ENCODE measurements around the gene HOXB9.
A peak's percentile ranks its signal among the peaks of the same experiment; 100 is the strongest.

Gene HOXB9

GRCh38 chr17:48626245-48627117 is at the start of gene HOXB9:
TSS of gene HOXB9 (minus strand) at chr17:48626358. CDS start at chr17:48626269, 89 bp downstream.
- DNase-seq (ENCODE audit: low spot score): peak; percentile 95

DNA sequence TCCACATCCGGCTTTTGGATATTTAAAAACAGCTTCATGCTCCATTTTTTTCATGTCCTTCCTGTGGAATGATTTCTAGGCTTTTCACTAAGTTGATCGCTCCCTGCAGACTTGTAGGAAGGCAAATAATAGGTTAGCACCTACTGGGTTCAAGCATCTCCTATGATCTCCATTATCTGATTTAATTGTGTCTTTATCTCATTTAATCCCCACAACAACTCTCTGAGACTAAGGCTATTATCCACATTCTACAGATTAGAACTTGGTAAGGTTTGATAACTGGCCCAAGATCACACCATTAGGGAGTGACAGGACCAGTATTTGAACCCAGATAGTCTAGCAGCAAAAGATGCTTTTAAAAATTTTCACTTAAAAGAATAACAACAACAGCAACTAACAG is 46.2 kb upstream of the HOXB9 start:
- DNase-seq (ENCODE audit: low spot score): no peak

GRCh38 chr17:48671697-48672171 is 45.6 kb upstream of the HOXB9 start:
- peak; percentile 69 for DNase-seq (ENCODE audit: low spot score)

- DNase-seq (ENCODE audit: low spot score): no peak
These were observed 37.2 kb upstream of the HOXB9 start for GRCh38 chr17:48663134-48663924.

DNA sequence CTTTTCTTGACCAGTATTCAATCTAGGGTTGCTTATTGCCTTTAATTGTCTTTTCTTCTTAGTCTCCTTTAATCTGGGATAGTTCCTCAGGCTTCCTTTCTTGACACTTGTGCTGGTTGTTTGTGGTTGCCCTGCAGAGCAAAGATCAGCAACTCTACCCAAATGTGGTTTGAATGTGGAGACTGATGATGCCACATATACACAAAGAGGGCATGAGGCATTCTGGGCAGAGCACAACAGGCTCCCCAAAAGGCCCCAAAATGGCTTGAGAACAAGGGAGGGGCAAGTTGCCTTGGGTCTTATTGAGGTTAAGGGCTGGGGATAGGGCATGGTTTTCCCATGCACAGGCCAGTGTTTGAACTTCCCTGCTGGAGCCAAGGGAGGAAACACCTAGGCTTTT is 29.8 kb upstream of the HOXB9 start:
- no peak for DNase-seq (ENCODE audit: low spot score)

- no peak for DNase-seq (ENCODE audit: low spot score)
These were observed 23.6 kb upstream of the HOXB9 start for GRCh38 chr17:48649741-48650140.

DNA sequence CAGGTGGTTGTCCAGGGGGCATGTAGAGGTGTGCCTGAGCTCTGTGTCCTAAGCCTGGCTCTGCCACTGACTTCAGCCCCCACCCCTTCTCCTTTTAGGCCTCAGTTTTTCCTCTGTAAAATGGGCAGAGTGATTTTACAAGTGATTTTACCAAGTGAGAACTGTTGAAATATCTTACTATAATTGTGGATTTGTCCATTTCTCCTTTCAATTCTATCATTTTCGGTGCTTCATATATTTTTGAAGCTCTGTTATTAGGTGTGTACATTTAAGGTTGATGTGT is 21.7 kb upstream of the HOXB9 start:
- DNase-seq (ENCODE audit: low spot score): no peak

- peak; percentile 27 for DNase-seq (ENCODE audit: low spot score)
These were observed 21.2 kb upstream of the HOXB9 start for GRCh38 chr17:48647103-48647962.

GRCh38 chr17:48646183-48647102 is 20.3 kb upstream of the HOXB9 start:
- peak; percentile 81 for DNase-seq (ENCODE audit: low spot score)

GRCh38 chr17:48645639-48646182 is 19.6 kb upstream of the HOXB9 start:
- DNase-seq (ENCODE audit: low spot score): no peak

DNA sequence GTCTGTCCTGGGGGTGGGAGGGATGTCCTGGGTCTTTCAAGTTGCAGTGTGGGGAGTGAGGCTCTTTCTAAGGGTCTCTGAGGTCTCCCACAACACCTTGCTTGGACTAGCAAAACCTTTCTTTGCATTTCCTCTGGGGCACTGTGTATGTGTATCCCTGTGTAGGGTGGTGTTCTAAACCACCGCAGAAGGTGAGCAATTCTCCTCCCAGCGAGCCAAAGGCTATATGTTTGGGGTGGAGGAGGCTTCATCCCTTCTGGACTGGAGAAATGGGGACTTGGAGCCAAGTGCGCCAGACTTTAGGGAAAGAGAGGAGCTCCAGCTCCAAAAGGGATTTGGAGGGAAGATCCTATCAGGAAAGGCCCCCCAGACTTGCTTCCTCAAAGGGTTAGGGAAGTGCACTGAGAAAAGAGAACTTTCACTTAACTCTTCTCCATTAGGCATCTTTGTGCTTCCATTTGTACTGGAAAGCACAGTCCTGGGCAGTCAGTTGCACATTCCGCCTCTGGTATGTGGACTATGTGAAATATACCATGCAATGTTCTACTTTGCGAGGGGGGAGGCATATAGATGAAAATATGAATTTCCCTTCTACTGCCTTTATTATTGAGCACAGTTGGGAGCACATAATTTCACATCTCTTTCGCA is 18.9 kb upstream of the HOXB9 start:
- DNase-seq (ENCODE audit: low spot score): no peak

- DNase-seq (ENCODE audit: low spot score): no peak
These were observed 18.0 kb upstream of the HOXB9 start for GRCh38 chr17:48644159-48644558.

- DNase-seq (ENCODE audit: low spot score): no peak
These were observed 17.5 kb upstream of the HOXB9 start for GRCh38 chr17:48643697-48644012.

DNA sequence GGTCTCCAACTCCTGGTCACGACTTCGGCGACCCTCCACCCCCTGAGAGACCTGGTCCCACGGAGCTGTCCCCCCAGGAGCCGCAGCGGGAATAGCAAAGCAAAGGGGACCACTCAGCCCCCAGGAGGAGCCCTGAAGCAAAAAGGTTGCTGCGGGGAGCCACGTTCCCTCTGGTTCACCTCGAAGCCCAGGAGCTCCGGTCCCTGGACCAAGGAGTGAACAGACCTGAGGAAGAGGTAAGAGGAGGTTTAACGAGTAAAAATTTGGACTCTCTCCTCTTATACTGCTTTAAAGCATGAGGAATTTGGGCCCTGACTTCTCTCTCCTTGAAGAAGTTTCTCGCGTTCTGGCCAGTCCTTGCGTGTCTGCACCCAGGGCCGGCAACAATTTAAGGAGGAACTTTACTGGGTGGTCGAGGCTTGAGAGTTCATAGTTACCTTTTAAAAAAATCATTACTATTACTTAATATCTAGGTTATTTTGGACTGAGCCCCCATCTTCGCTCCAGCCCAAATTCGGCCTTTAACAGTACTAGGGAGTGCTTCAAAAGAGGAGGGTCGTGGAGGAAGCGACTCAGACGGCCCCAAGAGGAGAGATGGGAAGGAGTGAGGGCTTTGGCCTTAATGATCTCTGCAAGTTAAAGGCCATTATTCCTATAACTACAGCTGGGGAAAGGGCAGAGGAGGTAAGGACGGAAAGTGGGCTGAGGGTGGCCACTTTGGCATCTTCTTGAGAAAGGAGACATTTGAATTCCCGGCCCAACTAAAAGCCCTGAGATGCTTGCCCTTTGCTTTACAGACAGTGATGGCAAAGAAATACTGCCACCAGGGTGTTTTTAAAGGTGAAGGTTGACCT is 16.9 kb upstream of the HOXB9 start:
- no peak for DNase-seq (ENCODE audit: low spot score)

GRCh38 chr17:48642059-48642842 is 16.1 kb upstream of the HOXB9 start:
- peak; percentile 41 for DNase-seq (ENCODE audit: low spot score)

GRCh38 chr17:48641541-48642058 is 15.4 kb upstream of the HOXB9 start:
- DNase-seq (ENCODE audit: low spot score): no peak

DNA sequence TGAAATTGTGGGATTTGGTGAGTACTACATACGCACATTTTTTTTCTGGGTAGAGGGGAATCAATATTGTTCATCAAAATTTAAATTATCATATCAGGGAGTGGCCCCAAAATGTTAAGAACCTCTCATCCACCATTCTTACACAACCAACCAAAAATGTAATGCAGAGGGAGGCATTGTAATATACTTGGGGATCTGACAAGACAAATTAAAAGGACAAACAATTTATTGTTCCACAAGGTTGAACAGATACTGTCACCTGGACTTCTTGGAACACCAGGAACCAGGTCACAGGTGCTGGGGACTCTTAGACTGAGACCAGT is 14.7 kb upstream of the HOXB9 start:
- no peak for DNase-seq (ENCODE audit: low spot score)

- no peak for DNase-seq (ENCODE audit: low spot score)
These were observed 14.1 kb upstream of the HOXB9 start for GRCh38 chr17:48639982-48640857.
